Measurements from ENCODE around the gene STK32A.

STK32A gene

DNA sequence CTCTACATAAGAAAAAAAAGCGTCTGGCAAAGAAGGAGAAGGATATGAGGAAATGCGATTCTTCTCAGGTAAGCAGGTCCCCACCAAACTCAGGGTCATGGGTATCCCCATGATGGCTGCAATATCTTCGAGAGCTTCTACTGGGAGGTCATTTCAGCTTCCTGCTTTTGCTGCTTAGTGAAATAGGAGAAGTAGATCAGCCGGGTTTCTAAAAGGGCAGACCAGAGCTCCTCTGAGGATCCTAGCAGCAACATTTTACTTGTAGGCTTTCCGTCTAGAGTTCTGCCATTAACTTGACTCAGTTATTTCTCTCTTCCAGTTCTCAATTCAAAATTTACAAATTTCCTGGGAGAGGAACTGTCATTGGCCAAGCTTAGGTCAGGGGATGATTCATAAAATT is 140.3 kb downstream of the STK32A start:
- no peak for DNase-seq (ENCODE audit: extremely low read depth, low read depth)
- TF ChIP-seq, protein P1, sequence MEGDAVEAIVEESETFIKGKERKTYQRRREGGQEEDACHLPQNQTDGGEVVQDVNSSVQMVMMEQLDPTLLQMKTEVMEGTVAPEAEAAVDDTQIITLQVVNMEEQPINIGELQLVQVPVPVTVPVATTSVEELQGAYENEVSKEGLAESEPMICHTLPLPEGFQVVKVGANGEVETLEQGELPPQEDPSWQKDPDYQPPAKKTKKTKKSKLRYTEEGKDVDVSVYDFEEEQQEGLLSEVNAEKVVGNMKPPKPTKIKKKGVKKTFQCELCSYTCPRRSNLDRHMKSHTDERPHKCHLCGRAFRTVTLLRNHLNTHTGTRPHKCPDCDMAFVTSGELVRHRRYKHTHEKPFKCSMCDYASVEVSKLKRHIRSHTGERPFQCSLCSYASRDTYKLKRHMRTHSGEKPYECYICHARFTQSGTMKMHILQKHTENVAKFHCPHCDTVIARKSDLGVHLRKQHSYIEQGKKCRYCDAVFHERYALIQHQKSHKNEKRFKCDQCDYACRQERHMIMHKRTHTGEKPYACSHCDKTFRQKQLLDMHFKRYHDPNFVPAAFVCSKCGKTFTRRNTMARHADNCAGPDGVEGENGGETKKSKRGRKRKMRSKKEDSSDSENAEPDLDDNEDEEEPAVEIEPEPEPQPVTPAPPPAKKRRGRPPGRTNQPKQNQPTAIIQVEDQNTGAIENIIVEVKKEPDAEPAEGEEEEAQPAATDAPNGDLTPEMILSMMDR (IDR thresholded peaks at IDR 0.05; ENCODE audit: low read depth, low read length): no peak

DNA sequence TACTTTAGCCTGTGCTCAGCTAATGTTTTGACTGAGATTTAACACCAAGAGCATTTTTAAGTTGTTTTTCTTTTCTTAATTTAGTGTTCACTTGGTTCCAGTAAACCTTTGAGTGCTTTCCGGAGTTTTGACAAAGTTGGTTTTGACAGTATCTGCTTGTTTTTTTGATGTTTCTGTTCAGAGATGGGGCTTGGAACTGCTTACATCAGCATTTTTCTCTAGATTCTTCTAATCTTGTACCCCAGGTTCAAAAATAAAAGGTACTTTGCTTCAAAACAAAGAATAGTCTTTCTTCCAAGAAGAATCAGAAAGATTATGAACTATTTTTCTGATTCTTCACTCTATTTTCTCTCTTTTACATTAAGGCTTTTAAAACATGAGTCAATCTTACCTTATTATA is 142.9 kb downstream of the STK32A start:
- TF ChIP-seq, protein P1 (IDR thresholded peaks at IDR 0.05; ENCODE audit: low read depth, low read length): no peak
- DNase-seq (ENCODE audit: extremely low read depth, low read depth): no peak

DNA sequence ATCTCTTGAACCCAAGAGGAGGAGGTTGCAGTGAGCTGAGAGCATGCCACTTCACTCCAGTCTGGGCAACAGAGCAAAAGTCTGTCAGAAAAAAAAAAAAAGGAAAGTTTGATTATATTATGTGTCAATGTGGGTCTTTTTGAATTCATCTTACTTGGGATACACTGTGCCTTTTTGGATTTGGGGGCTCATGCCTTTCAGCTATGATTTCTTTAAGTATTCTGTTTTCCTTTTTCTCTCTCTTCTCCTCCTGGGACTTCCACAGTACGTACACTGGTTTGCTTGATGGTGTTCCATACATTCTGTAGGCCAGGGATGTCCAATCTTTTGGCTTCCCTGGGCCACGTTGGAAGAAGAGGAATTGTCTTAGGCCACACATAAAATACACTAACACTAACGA is 146.7 kb downstream of the STK32A start:
- TF ChIP-seq, protein P1 (IDR thresholded peaks at IDR 0.05; ENCODE audit: low read depth, low read length): no peak
- DNase-seq (ENCODE audit: extremely low read depth, low read depth): no peak

DNA sequence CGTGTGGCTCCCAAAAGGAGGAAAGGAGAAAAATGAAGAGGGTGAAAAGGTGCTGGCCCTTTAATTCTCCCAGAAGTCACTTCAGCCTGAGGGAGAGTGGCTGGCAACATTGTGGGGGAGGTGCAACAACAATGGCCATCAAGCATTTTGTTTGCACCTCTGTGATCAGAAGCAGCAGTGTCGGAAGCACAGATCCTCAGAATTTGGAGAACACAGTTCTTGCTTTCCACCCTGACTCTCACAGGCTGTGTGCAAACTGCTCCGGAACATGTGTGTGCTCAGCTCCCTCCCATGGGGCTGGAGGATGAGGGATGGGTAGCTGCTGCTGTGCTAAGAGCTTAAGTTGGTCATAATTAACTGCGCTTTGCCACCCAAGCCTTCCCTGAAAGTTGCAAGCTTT is 147.9 kb downstream of the STK32A start:
- TF ChIP-seq, protein P1 (IDR thresholded peaks at IDR 0.05; ENCODE audit: low read depth, low read length): no peak
- no peak for DNase-seq (ENCODE audit: extremely low read depth, low read depth)

DNA sequence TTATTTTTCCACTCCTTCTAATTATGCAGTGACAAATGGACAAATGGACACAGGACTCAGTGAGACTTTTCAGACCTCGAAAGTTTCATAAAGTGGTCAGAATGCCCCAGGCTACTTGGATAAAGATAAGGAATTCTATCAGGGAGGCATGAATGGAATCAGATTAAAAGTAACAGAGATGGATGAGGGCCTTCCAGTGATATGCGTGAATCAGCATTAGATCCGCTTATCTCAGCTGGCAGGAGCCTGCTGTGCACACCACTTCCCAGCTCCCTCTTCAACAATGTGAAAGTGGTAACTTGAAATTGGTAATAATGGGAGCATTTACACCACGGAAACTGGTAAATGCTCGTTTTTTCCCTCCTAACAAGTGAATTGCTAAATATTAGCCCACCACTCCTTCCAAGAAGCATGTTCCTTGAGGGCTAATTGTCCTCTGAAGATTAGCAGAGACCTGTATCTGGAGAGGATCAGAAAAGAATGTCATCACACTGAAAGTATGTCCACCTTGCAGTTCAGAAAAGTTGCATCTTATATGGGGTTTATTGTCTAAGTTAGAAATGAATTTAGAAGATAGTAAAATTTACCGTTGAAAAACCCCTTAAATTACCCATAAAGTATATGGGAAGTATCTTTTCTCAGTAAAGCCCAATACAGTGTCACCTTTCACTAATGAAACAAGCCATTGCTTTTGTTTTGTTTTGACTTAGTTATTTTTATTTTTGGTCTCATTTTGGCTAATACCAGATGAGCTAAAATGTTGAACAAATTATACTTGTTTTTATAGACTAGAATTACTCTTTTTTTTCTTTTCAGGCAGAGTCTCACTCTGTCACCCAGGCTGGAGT is 149.7 kb downstream of the STK32A start:
- no peak for DNase-seq (ENCODE audit: extremely low read depth, low read depth)
- TF ChIP-seq, protein P1 (IDR thresholded peaks at IDR 0.05; ENCODE audit: low read depth, low read length): no peak

DNA sequence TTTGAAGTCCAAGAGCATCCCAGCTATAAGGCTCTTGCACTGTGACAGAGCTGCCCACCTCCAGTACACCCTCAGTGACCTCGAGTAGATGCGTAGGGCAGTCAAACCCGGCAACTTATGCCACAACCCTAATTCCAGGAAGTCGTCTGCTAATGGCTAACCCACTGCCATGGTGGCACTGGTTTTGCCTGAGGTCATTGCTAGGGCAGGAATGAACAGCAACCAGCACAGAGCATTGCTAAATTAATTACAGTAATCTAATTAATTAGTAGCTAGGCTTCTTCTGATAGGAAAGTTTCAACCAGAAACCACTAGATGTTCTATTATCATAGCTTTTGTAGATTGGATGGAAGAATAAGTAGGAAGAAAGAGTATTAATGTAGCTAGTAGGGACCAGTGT is 152.3 kb downstream of the STK32A start:
- TF ChIP-seq, protein P1 (IDR thresholded peaks at IDR 0.05; ENCODE audit: low read depth, low read length): no peak
- no peak for DNase-seq (ENCODE audit: extremely low read depth, low read depth)

DNA sequence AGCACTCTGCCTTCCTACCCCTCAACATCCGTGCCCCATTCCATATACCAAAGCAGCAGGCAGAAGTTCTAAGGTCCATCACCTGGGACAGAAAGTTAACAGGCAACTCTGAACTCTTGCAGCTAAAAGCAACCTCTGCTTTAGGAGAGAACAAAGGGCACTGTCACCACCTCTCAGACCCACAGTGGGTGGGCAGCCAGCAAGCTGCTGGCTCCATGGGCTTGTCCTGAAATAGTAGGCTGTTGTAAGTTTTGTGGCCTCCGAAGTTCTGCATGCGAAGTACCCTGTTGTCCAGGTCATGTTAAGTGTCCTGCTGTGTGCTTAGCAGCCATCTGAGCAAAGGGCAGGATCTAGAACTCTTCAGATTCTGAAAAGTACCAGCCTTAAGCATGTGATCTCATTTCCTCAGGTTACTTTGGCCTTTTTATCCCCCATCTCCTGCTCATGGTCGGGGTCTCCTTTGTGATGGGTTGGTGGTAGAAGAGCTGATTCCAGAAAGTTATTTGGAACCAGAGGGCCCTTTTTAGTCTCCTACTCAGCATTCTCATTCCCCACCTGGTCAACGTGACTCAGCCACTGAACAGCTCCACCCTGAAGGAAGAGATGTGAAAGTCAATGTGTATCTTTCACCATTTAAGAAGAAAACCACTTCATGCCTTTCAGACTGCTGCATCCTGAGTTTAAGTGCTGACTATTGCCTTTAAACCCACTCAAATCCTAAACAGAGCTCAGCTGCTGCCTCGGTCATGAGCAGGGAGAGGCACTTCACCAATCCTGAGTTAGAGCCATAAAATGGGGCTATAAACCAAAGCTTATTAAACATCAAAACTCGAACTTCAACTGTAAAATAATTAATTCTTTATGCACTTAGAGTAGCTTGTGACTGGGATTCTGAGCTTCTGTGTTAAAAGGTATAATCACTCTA is 153.6 kb downstream of the STK32A start:
- no peak for DNase-seq (ENCODE audit: extremely low read depth, low read depth)
- TF ChIP-seq, protein P1 (IDR thresholded peaks at IDR 0.05; ENCODE audit: low read depth, low read length): no peak

Data from AG09319 (cell line).